A673 (cell line): ENCODE data around the gene SPTBN4.
"Not testable (repeated sequence)": the region's sequence is repeated elsewhere in the genome, so short reads cannot be mapped to it uniquely, and the experiment has no call there.

Experiments
- CTCF ChIP-seq: fragments of 300-800, 200-600 bp; sonication (generic); conservative IDR thresholded peaks from 2 replicates; pipeline ENCODE4 v1.5.1; 2017; ENCODE audit warnings: low read depth, mild to moderate bottlenecking, antibody characterized with exemption, low read length, moderate library complexity, mixed read lengths
- EZH2 ChIP-seq: fragments of 200-600 bp; sonication (generic); IDR thresholded peaks from 2 replicates; pipeline ENCODE4 v1.6.1; 2017; ENCODE audit warnings: borderline replicate concordance, low read depth, mild to moderate bottlenecking, mixed read lengths, antibody characterized with exemption, low read length; ENCODE audit not compliant: poor library complexity, severe bottlenecking

DNA sequence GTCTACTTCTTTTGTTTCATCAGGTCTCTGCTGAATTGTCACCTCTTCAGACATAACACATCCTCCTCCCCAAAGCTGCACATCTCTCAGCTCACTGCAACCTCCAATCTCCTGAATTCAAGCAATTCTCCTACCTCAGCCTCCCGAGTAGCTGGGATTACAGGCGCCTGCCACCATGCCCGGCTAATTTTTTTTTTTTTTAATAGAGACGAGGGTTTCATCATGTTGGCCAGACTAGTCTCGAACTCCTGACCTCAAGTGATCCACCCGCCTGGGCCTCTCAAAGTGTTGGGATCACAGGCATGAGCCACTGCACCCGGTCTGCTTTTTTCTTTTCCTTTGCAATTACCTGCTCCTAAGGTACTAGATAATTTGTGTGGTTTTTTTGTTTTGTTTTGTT is 34.0 kb upstream of the SPTBN4 start:
- TF ChIP-seq EZH2, CTCF: not testable (repeated sequence)
